IMR-90 (cell line): ENCODE data around the gene KRT39.

ENCODE experiments used
- POLR2A ChIP-seq: IDR thresholded peaks from 2 replicates; pipeline ENCODE4 v1.6.1; 2012; ENCODE audit warnings: mild to moderate bottlenecking, low read depth, low read length
- TF ChIP-seq, protein P1 (sequence below): conservative IDR thresholded peaks from 2 replicates; pipeline ENCODE4 v1.5.1; 2012; ENCODE audit warnings: mild to moderate bottlenecking, low read depth, low read length, improper control_type of control experiment

DNA sequence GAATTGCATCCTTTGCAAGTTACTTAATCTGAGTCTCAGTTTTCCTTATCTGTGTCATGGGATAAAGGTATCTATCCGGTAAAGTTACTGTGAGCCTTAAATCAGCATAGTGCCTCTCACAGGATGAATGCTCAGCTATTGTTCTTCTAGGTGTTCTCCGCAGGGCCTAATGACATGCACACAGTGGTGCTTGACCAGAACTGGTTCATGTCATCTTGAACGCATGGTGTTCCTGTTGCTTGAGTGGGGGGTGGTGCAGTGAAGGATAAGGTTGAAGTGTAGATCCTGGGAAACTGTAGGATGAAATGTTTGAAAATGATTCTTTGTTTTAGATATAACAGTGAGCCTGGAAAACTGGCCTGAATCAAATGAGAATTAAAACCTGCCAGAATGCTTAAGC, 13.4 kb upstream of the KRT39 start:
- TF ChIP-seq, protein P1, sequence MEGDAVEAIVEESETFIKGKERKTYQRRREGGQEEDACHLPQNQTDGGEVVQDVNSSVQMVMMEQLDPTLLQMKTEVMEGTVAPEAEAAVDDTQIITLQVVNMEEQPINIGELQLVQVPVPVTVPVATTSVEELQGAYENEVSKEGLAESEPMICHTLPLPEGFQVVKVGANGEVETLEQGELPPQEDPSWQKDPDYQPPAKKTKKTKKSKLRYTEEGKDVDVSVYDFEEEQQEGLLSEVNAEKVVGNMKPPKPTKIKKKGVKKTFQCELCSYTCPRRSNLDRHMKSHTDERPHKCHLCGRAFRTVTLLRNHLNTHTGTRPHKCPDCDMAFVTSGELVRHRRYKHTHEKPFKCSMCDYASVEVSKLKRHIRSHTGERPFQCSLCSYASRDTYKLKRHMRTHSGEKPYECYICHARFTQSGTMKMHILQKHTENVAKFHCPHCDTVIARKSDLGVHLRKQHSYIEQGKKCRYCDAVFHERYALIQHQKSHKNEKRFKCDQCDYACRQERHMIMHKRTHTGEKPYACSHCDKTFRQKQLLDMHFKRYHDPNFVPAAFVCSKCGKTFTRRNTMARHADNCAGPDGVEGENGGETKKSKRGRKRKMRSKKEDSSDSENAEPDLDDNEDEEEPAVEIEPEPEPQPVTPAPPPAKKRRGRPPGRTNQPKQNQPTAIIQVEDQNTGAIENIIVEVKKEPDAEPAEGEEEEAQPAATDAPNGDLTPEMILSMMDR, result no peak
- TF ChIP-seq POLR2A, result no peak
